ENCODE data around the gene DNAAF3. TPM values are rescaled to one million over a fixed set of nuclear protein-coding genes. Genes with fewer than 3 reads are reported as not detected.
A peak's percentile ranks its signal among the peaks of the same experiment; 100 is the strongest.

DNAAF3 gene
- polyA plus RNA-seq, 1 donor, result 0.99 TPM

DNA sequence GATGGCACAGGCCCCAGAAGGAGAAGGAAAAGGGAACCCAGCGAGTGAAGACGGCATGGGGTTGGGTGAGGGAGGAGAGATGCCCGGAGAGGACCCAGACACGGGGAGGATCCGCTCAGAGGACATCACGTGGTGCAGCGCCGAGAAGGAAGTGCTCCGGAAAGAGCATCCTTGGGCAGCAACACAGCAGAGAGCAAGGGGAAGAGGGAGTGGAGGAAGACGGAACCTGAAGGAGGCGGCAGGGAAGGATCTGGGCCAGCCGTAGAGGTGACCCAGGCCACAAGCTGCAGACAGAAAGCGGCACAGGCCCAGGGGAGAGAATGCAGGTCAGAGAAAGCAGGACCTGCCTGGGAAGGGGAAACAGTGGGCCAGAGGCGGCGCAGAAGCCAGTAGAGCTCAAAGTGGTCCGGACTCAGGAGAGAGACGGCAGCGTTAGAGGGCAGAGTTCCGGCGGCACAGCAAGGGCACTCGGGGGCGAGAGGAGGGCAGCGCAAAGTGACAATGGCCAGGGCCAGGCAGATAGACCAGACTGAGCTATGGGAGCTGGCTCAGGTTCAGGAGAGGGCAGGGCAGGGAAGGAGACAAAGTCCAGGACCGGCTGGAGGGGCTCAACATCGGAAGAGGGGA lies 50.1 kb downstream of the DNAAF3 start:
- H3K9me3 ChIP-seq (ENCODE audit: control insufficient read depth, low read depth, low read length), result no peaks in the 10 kb centered on the region
- H3K36me3 ChIP-seq (ENCODE audit: control insufficient read depth, insufficient read depth, low read length), result peaks cover 15% of the 10 kb centered on the region
- H3K27me3 ChIP-seq (ENCODE audit: control insufficient read depth, insufficient read depth, low read length), result no peaks in the 10 kb centered on the region
- peaks cover 38% of the 10 kb centered on the region for H3K4me1 ChIP-seq (ENCODE audit: control insufficient read depth, insufficient read depth, low read length)
- WGBS (ENCODE audit: insufficient coverage, low lambda C conversion rate), result no CpG with 5 or more reads among the region's 25 CpGs
- H3K27ac ChIP-seq (ENCODE audit: low read length), result peak overlapping the region; percentile 60
- peak; percentile 47 to 58 for DNase-seq
- peak overlapping the region; percentile 94 for H3K4me3 ChIP-seq (ENCODE audit: low read length)

- 63% methylated on average over 1 of the region's 13 CpGs for WGBS (ENCODE audit: insufficient coverage, low lambda C conversion rate)
- no peaks in the 10 kb centered on the region for H3K27me3 ChIP-seq (ENCODE audit: control insufficient read depth, insufficient read depth, low read length)
- DNase-seq, result no peak
- peak overlapping the region; percentile 46 for H3K27ac ChIP-seq (ENCODE audit: low read length)
- peaks cover 16% of the 10 kb centered on the region for H3K36me3 ChIP-seq (ENCODE audit: control insufficient read depth, insufficient read depth, low read length)
- peak overlapping the region; percentile 94 for H3K4me3 ChIP-seq (ENCODE audit: low read length)
- peaks cover 38% of the 10 kb centered on the region for H3K4me1 ChIP-seq (ENCODE audit: control insufficient read depth, insufficient read depth, low read length)
- H3K9me3 ChIP-seq (ENCODE audit: control insufficient read depth, low read depth, low read length), result no peaks in the 10 kb centered on the region
These were observed 50.9 kb downstream of the DNAAF3 start for GRCh38 chr19:55115446-55116065.

- DNase-seq, result no peak
- Histone ChIP-seq H3K27ac (ENCODE audit: low read length) (no peak overlapping the region), H3K4me3 (ENCODE audit: low read length) (no peak overlapping the region), H3K36me3 (ENCODE audit: control insufficient read depth, insufficient read depth, low read length) (peaks cover 23% of the 10 kb centered on the region), H3K9me3 (ENCODE audit: control insufficient read depth, low read depth, low read length) (no peaks in the 10 kb centered on the region), H3K27me3 (ENCODE audit: control insufficient read depth, insufficient read depth, low read length) (no peaks in the 10 kb centered on the region), H3K4me1 (ENCODE audit: control insufficient read depth, insufficient read depth, low read length) (peaks cover 38% of the 10 kb centered on the region)
- WGBS (ENCODE audit: insufficient coverage, low lambda C conversion rate), result no CpG with 5 or more reads among the region's 9 CpGs
These were observed 51.8 kb downstream of the DNAAF3 start for GRCh38 chr19:55114566-55115145.

DNA sequence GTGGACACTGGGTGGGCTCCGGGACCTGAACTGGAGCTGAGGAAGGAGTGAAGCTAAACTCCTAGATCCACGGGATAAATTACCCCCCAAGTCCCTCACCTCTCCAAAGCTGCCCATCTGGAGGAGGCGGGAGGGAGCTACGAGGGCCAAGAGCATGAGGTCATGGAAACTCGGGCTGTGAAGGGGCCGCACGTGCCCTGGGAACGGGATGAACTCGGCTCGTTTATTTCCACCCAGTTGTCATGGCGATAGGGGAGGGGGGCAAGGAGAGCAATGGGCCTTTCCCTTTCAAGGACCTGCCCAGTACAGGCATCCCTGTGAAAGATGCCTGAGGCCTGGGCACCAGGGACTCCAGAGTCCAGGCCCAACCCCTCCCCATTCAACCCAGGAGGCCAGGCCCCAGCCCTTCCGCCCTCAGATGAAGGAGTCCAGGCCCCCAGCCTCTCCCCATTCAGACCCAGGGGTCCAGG lies 52.8 kb downstream of the DNAAF3 start:
- peak overlapping the region; percentile 69 for H3K27ac ChIP-seq (ENCODE audit: low read length)
- H3K27me3 ChIP-seq (ENCODE audit: control insufficient read depth, insufficient read depth, low read length), result no peaks in the 10 kb centered on the region
- H3K36me3 ChIP-seq (ENCODE audit: control insufficient read depth, insufficient read depth, low read length), result peaks cover 30% of the 10 kb centered on the region
- WGBS (ENCODE audit: insufficient coverage, low lambda C conversion rate), result no CpG with 5 or more reads among the region's 12 CpGs
- peak; percentile 85 to 89 for DNase-seq
- H3K9me3 ChIP-seq (ENCODE audit: control insufficient read depth, low read depth, low read length), result no peaks in the 10 kb centered on the region
- peaks cover 35% of the 10 kb centered on the region for H3K4me1 ChIP-seq (ENCODE audit: control insufficient read depth, insufficient read depth, low read length)
- no peak overlapping the region for H3K4me3 ChIP-seq (ENCODE audit: low read length)

DNA sequence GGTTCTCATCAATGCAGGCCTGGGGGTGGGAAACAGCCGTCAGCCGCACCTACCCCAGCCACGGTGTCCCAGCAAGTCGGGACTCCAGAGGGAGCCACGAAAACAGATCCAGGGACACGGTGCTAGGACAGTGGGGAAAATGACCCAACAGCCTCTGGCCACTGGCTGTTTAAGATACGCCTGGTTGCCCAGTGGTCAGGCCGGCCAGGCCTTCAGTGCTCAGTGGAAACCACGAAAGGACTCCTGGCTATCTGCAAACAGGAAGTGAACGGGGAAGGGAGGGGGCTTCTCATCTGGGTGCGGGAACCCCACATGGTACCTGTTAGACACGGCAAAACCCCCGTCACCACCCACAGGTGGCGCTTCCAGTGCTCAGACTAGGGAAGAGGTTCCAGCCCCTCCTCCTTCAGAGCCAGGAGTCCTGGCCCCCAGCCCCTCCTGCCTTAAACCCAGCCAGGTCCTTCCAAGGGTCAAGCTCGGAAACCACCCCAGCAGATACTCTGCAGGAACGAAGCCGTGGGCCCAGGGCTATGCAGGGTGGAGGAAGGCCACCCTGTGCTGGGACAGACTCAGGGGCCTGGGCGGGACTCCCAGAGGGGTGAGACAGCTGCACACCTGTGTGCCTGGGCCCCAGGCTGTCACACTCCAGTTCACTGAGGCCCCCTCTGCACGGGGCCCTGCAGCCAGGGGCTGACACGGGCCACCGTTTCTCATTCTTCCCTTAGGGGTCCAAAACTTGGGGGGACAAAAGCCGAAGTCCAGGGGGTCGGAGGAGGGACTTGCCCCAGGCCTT lies 53.4 kb downstream of the DNAAF3 start:
- H3K36me3 ChIP-seq (ENCODE audit: control insufficient read depth, insufficient read depth, low read length), result peaks cover 30% of the 10 kb centered on the region
- H3K4me3 ChIP-seq (ENCODE audit: low read length), result no peak overlapping the region
- no peak for DNase-seq
- H3K9me3 ChIP-seq (ENCODE audit: control insufficient read depth, low read depth, low read length), result no peaks in the 10 kb centered on the region
- peaks cover 28% of the 10 kb centered on the region for H3K4me1 ChIP-seq (ENCODE audit: control insufficient read depth, insufficient read depth, low read length)
- WGBS (ENCODE audit: insufficient coverage, low lambda C conversion rate), result no CpG with 5 or more reads among the region's 23 CpGs
- H3K27ac ChIP-seq (ENCODE audit: low read length), result peak overlapping the region; percentile 69
- no peaks in the 10 kb centered on the region for H3K27me3 ChIP-seq (ENCODE audit: control insufficient read depth, insufficient read depth, low read length)

DNA sequence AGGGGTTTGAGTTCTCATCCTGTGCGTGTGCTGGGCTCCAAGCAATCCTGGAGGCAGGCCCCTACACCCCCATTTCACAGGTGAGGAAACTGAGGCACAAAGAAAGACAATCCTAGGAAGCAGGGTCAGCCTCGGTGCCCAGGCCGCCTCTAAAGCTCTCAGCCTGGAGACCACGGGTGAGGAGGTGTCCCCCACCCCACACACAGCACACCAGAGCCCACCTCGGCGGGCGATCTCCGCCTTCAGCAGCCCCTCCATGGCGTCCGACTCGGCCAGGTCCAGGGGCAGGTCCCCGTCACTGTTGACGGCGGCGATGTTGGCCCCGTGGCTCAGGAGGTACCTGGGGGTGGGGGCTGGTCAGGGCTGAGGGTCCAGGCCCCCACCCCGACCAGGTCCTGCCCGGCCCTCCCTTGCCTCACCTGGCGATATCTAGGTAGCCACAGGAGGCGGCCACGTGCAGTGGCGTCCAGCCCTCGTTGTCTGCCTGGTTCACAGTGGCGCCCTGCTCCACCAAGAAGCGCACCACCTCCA lies 54.1 kb downstream of the DNAAF3 start:
- peaks cover 28% of the 10 kb centered on the region for H3K4me1 ChIP-seq (ENCODE audit: control insufficient read depth, insufficient read depth, low read length)
- no peak overlapping the region for H3K4me3 ChIP-seq (ENCODE audit: low read length)
- DNase-seq, result no peak
- H3K36me3 ChIP-seq (ENCODE audit: control insufficient read depth, insufficient read depth, low read length), result peaks cover 30% of the 10 kb centered on the region
- H3K27me3 ChIP-seq (ENCODE audit: control insufficient read depth, insufficient read depth, low read length), result no peaks in the 10 kb centered on the region
- WGBS (ENCODE audit: insufficient coverage, low lambda C conversion rate), result no CpG with 5 or more reads among the region's 25 CpGs
- no peaks in the 10 kb centered on the region for H3K9me3 ChIP-seq (ENCODE audit: control insufficient read depth, low read depth, low read length)
- no peak overlapping the region for H3K27ac ChIP-seq (ENCODE audit: low read length)

DNA sequence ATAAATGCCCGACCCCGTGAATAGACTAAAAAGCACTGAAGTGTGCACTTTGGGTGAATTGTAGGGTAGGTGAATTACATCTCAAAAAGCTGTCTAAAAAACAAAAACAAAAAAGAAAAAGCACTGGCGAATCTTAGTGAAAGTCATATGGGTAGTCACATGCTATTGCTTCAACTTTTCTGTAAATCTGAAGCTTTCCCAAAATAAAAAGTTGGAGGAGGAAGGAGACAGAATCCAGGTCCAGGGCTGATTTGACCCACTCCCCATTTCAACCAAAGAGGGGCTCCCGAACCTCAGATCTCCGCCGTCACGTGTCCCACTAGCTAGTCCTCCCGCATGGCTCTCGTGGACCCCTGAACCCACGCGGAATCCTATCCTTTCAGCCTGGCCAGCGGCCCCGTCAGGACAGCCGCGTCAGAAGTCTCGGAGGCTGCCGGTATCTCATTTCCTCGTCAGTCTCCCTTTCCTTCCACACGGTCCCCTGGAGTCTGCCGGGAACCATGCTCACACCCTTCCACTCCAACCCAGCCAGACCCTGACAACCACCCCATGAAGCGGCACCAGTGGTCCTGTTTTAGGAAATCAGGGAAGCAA lies 55.1 kb downstream of the DNAAF3 start:
- Histone ChIP-seq H3K4me3 (ENCODE audit: low read length) (no peak overlapping the region), H3K4me1 (ENCODE audit: control insufficient read depth, insufficient read depth, low read length) (peaks cover 28% of the 10 kb centered on the region), H3K27ac (ENCODE audit: low read length) (no peak overlapping the region), H3K27me3 (ENCODE audit: control insufficient read depth, insufficient read depth, low read length) (no peaks in the 10 kb centered on the region), H3K9me3 (ENCODE audit: control insufficient read depth, low read depth, low read length) (no peaks in the 10 kb centered on the region), H3K36me3 (ENCODE audit: control insufficient read depth, insufficient read depth, low read length) (peaks cover 36% of the 10 kb centered on the region)
- WGBS (ENCODE audit: insufficient coverage, low lambda C conversion rate), result 100% methylated on average over 1 of the region's 21 CpGs
- no peak for DNase-seq

- peaks cover 37% of the 10 kb centered on the region for H3K36me3 ChIP-seq (ENCODE audit: control insufficient read depth, insufficient read depth, low read length)
These were observed 56.7 kb downstream of the DNAAF3 start for GRCh38 chr19:55109527-55110291.

More at GRCh38 chr19:55109527-55110291, 56.7 kb downstream of the DNAAF3 start:
- no peak overlapping the region for H3K4me3 ChIP-seq (ENCODE audit: low read length)
- no peak overlapping the region for H3K27ac ChIP-seq (ENCODE audit: low read length)
- no peak for DNase-seq
- H3K4me1 ChIP-seq (ENCODE audit: control insufficient read depth, insufficient read depth, low read length), result peaks cover 18% of the 10 kb centered on the region
- no peaks in the 10 kb centered on the region for H3K27me3 ChIP-seq (ENCODE audit: control insufficient read depth, insufficient read depth, low read length)
- no peaks in the 10 kb centered on the region for H3K9me3 ChIP-seq (ENCODE audit: control insufficient read depth, low read depth, low read length)
- no CpG with 5 or more reads among the region's 20 CpGs for WGBS (ENCODE audit: insufficient coverage, low lambda C conversion rate)

Data from large intestine (tissue), 3 donors.